ENCODE measurements around the gene COL4A2.

DNA sequence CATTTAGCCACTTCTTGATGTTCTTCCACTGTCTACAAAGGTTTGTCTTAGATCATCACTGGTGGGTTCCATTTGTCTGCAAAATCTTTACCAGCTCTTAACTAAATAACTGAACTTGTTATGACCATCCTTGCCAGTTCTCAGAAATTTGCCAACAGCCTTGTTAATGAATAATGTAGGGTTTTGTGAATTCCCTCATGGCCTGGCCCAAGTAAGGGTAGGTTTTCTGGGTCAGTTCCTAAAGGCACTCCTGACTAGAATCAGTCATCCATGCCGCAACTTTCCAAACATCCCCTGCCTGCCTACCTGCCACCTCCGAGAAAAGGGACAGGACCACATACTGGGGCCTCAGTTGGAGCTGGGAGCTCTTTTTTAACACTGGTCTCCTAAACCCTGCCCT is 4.1 kb upstream of the COL4A2 start:
- TF ChIP-seq, protein P1, sequence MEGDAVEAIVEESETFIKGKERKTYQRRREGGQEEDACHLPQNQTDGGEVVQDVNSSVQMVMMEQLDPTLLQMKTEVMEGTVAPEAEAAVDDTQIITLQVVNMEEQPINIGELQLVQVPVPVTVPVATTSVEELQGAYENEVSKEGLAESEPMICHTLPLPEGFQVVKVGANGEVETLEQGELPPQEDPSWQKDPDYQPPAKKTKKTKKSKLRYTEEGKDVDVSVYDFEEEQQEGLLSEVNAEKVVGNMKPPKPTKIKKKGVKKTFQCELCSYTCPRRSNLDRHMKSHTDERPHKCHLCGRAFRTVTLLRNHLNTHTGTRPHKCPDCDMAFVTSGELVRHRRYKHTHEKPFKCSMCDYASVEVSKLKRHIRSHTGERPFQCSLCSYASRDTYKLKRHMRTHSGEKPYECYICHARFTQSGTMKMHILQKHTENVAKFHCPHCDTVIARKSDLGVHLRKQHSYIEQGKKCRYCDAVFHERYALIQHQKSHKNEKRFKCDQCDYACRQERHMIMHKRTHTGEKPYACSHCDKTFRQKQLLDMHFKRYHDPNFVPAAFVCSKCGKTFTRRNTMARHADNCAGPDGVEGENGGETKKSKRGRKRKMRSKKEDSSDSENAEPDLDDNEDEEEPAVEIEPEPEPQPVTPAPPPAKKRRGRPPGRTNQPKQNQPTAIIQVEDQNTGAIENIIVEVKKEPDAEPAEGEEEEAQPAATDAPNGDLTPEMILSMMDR (conservative IDR thresholded peaks at IDR 0.05; ENCODE audit: low read depth, low read length): no peak
- no peak for TF ChIP-seq EZH2 (IDR thresholded peaks at IDR 0.05; ENCODE audit: low read length, unreplicated experiment)
